Astrocyte (in vitro differentiated cells and primary cell): ENCODE results near the gene BSN. TPM values are rescaled to one million over a fixed set of nuclear protein-coding genes. Genes with fewer than 3 reads are reported as not detected.

Source experiments
- DNase-seq: peaks from one replicate; pipeline ENCODE4 v3.0.0-alpha.2; 2010; ENCODE audit warnings: low read depth
- FAIRE-seq: peaks from 2 replicates; lab custom pipeline; 2011; peaks lifted over from hg19 to GRCh38; lab: Jason Lieb, UNC
- H2AFZ ChIP-seq: 2 replicates; pipeline ENCODE4 v1.6.0; 2012; ENCODE audit warnings: low read depth, low read length, inconsistent platforms
- H3K27ac ChIP-seq: 2 replicates; pipeline ENCODE4 v1.5.1; 2011; ENCODE audit warnings: low read depth, low read length, inconsistent platforms
- H3K27me3 ChIP-seq: 2 replicates; pipeline ENCODE4 v1.6.0; 2011; ENCODE audit warnings: low read length, inconsistent platforms; ENCODE audit not compliant: insufficient read depth
- H3K36me3 ChIP-seq: 2 replicates; pipeline ENCODE4 v1.5.1; 2011; ENCODE audit warnings: low read length, inconsistent platforms; ENCODE audit not compliant: insufficient read depth
- H3K4me1 ChIP-seq: 2 replicates; pipeline ENCODE4 v1.5.1; 2011; ENCODE audit warnings: low read length, inconsistent platforms; ENCODE audit not compliant: insufficient read depth
- H3K4me2 ChIP-seq: 2 replicates; pipeline ENCODE4 v1.6.0; 2012; ENCODE audit warnings: low read length, inconsistent platforms
- H3K4me3 ChIP-seq: 2 replicates; pipeline ENCODE4 v1.5.1; 2011; ENCODE audit warnings: low read depth, mild to moderate bottlenecking, low read length, inconsistent platforms; ENCODE audit not compliant: insufficient read depth
- H3K79me2 ChIP-seq: 2 replicates; pipeline ENCODE4 v1.6.0; 2012; ENCODE audit warnings: mild to moderate bottlenecking, low read length, inconsistent platforms; ENCODE audit not compliant: insufficient read depth
- H3K9ac ChIP-seq: 2 replicates; pipeline ENCODE4 v1.6.0; 2012; ENCODE audit warnings: mild to moderate bottlenecking, low read length, inconsistent platforms
- H3K9me3 ChIP-seq: 2 replicates; pipeline ENCODE4 v1.5.1; 2012; ENCODE audit warnings: low read depth, mild to moderate bottlenecking, low read length, inconsistent platforms; ENCODE audit not compliant: insufficient read depth
- H4K20me1 ChIP-seq: 2 replicates; pipeline ENCODE4 v1.6.0; 2012; ENCODE audit warnings: low read length, inconsistent platforms; ENCODE audit not compliant: insufficient read depth
- H3K27ac Mint-ChIP-seq: one replicate; pipeline ENCODE4 v1.8.0; 2021; ENCODE audit warnings: mild to moderate bottlenecking, mixed read lengths; ENCODE audit not compliant: unreplicated experiment
- H3K27me3 Mint-ChIP-seq: one replicate; pipeline ENCODE4 v1.8.0; 2021; ENCODE audit warnings: low read depth, mixed read lengths; ENCODE audit not compliant: unreplicated experiment
- H3K36me3 Mint-ChIP-seq: one replicate; pipeline ENCODE4 v1.8.0; 2021; ENCODE audit warnings: low read depth, mixed read lengths; ENCODE audit not compliant: unreplicated experiment
- H3K4me1 Mint-ChIP-seq: one replicate; pipeline ENCODE4 v1.8.0; 2021; ENCODE audit warnings: low read depth, mixed read lengths; ENCODE audit not compliant: unreplicated experiment
- H3K4me3 Mint-ChIP-seq: one replicate; pipeline ENCODE4 v1.8.0; 2021; ENCODE audit warnings: mild to moderate bottlenecking, moderate library complexity, mixed read lengths; ENCODE audit not compliant: unreplicated experiment
- H3K9me3 Mint-ChIP-seq: one replicate; pipeline ENCODE4 v1.8.0; 2021; ENCODE audit warnings: mild to moderate bottlenecking, mixed read lengths; ENCODE audit not compliant: unreplicated experiment
- EZH2 ChIP-seq: IDR thresholded peaks from 2 replicates; pipeline ENCODE4 v1.6.1; 2012; ENCODE audit warnings: mild to moderate bottlenecking, low read length, inconsistent platforms; ENCODE audit not compliant: insufficient read depth
- total RNA-seq: library from RNA; stranded (reverse); gene quantifications from 2 replicates; pipeline ENCODE4 v1.2.1, GENCODE V29; 2021
- TF ChIP-seq, protein P1 (sequence below): IDR thresholded peaks from 2 replicates; pipeline ENCODE4 v1.5.1; 2011; ENCODE audit warnings: low read depth, mild to moderate bottlenecking, inconsistent platforms, low read length, moderate library complexity; ENCODE audit not compliant: insufficient read depth

Gene BSN
- total RNA-seq, 1 donor from 2014 or later: 0.86 TPM

DNA sequence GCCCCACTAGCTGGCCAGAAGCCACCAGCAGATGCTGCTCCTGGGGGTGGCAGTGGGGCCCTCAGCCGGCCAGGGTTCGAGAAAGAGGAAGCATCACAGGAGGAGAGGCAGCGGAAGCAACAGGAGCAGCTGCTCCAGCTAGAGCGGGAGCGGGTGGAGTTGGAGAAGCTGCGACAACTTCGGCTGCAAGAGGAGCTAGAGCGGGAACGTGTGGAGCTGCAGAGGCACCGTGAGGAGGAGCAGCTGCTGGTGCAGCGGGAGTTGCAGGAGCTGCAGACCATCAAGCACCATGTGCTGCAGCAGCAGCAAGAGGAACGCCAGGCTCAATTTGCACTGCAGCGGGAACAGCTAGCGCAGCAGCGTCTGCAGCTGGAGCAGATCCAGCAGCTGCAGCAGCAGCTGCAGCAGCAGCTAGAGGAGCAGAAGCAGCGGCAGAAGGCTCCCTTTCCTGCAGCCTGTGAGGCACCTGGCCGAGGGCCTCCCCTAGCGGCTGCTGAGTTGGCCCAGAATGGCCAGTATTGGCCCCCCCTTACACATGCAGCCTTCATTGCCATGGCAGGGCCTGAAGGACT, 102.3 kb downstream of the BSN start:
- Histone ChIP-seq H3K79me2 (no peaks in the 10 kb centered on the region), H4K20me1 (no peaks in the 10 kb centered on the region), H3K4me3 (no peak overlapping the region), H3K27me3 (peaks cover 2% of the 10 kb centered on the region), H3K27ac (no peak overlapping the region), H3K4me1 (no peaks in the 10 kb centered on the region), H3K9ac (no peak overlapping the region), H3K36me3 (no peaks in the 10 kb centered on the region), H3K4me2 (no peak overlapping the region), H3K9me3 (no peaks in the 10 kb centered on the region), H2AFZ (no peak overlapping the region)
- FAIRE-seq: no peak
- DNase-seq: no peak
- no peaks in the 10 kb centered on the region for H3K4me1 Mint-ChIP-seq
- no peak overlapping the region for H3K4me3 Mint-ChIP-seq
- no peak for TF ChIP-seq EZH2
- TF ChIP-seq, protein P1, sequence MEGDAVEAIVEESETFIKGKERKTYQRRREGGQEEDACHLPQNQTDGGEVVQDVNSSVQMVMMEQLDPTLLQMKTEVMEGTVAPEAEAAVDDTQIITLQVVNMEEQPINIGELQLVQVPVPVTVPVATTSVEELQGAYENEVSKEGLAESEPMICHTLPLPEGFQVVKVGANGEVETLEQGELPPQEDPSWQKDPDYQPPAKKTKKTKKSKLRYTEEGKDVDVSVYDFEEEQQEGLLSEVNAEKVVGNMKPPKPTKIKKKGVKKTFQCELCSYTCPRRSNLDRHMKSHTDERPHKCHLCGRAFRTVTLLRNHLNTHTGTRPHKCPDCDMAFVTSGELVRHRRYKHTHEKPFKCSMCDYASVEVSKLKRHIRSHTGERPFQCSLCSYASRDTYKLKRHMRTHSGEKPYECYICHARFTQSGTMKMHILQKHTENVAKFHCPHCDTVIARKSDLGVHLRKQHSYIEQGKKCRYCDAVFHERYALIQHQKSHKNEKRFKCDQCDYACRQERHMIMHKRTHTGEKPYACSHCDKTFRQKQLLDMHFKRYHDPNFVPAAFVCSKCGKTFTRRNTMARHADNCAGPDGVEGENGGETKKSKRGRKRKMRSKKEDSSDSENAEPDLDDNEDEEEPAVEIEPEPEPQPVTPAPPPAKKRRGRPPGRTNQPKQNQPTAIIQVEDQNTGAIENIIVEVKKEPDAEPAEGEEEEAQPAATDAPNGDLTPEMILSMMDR: no peak
- H3K36me3 Mint-ChIP-seq: peaks cover 2% of the 10 kb centered on the region
- peaks cover 37% of the 10 kb centered on the region for H3K27me3 Mint-ChIP-seq
- H3K27ac Mint-ChIP-seq: no peak overlapping the region
- peaks cover 3% of the 10 kb centered on the region for H3K9me3 Mint-ChIP-seq

GRCh38 chr3:49657208-49657915, 103.1 kb downstream of the BSN start:
- Histone ChIP-seq H3K27me3 (peaks cover 2% of the 10 kb centered on the region), H3K9me3 (no peaks in the 10 kb centered on the region), H2AFZ (no peak overlapping the region), H3K9ac (no peak overlapping the region), H3K4me2 (no peak overlapping the region), H3K4me3 (no peak overlapping the region), H3K36me3 (no peaks in the 10 kb centered on the region), H3K4me1 (no peaks in the 10 kb centered on the region), H3K27ac (no peak overlapping the region), H3K79me2 (no peaks in the 10 kb centered on the region), H4K20me1 (no peaks in the 10 kb centered on the region)
- TF ChIP-seq, protein P1: no peak
- no peak for TF ChIP-seq EZH2
- Mint-ChIP-seq H3K27ac (no peak overlapping the region), H3K27me3 (peaks cover 39% of the 10 kb centered on the region), H3K4me3 (no peak overlapping the region), H3K36me3 (peaks cover 2% of the 10 kb centered on the region), H3K4me1 (no peaks in the 10 kb centered on the region), H3K9me3 (peaks cover 3% of the 10 kb centered on the region)
- DNase-seq: no peak
- FAIRE-seq: no peak

- DNase-seq: no peak
- no peak overlapping the region for H3K9ac ChIP-seq
- H4K20me1 ChIP-seq: no peaks in the 10 kb centered on the region
- no peak overlapping the region for H3K4me3 ChIP-seq
- peaks cover 3% of the 10 kb centered on the region for H3K9me3 Mint-ChIP-seq
- H3K27me3 ChIP-seq: peaks cover 2% of the 10 kb centered on the region
- H3K27ac ChIP-seq: no peak overlapping the region
- H3K4me1 ChIP-seq: no peaks in the 10 kb centered on the region
- TF ChIP-seq, protein P1: no peak
- no peak for TF ChIP-seq EZH2
- H3K79me2 ChIP-seq: no peaks in the 10 kb centered on the region
- no peak overlapping the region for H3K4me2 ChIP-seq
- no peak overlapping the region for H2AFZ ChIP-seq
- H3K4me1 Mint-ChIP-seq: no peaks in the 10 kb centered on the region
- H3K4me3 Mint-ChIP-seq: no peak overlapping the region
- no peak for FAIRE-seq
- H3K27ac Mint-ChIP-seq: no peak overlapping the region
- H3K9me3 ChIP-seq: no peaks in the 10 kb centered on the region
- H3K36me3 ChIP-seq: no peaks in the 10 kb centered on the region
- peaks cover 2% of the 10 kb centered on the region for H3K36me3 Mint-ChIP-seq
- H3K27me3 Mint-ChIP-seq: peaks cover 37% of the 10 kb centered on the region
Measured at GRCh38 chr3:49658711-49659110, 104.4 kb downstream of the BSN start.
